Measurements from ENCODE around the gene LRIT3. TPM values are rescaled to one million over a fixed set of nuclear protein-coding genes. Genes with fewer than 3 reads are reported as not detected.
"Not testable (repeated sequence)": the region's sequence is repeated elsewhere in the genome, so short reads cannot be mapped to it uniquely, and the experiment has no call there.

The LRIT3 gene
- total RNA-seq, 3 donors from 2014 or later = 0.08 to 0.19 (median 0.11) TPM

GRCh38 chr4:109821185-109821584 lies 26.7 kb upstream of the LRIT3 start:
- H3K9me3 Mint-ChIP-seq = no peaks in the 10 kb centered on the region
- H3K36me3 Mint-ChIP-seq (ENCODE audit: insufficient read depth) = peaks cover 54% of the 10 kb centered on the region
- peak; percentile 46 to 53 for ATAC-seq
- no peaks in the 10 kb centered on the region for H3K27me3 Mint-ChIP-seq (ENCODE audit: low read depth)
- DNase-seq = no peak
- H3K4me3 Mint-ChIP-seq = peak overlapping the region; percentile 17
- peaks cover 48% of the 10 kb centered on the region for H3K4me1 Mint-ChIP-seq (ENCODE audit: low read depth)

- Mint-ChIP-seq H3K27me3 (ENCODE audit: low read depth) (no peaks in the 10 kb centered on the region), H3K4me1 (ENCODE audit: low read depth) (peaks cover 4% of the 10 kb centered on the region), H3K36me3 (ENCODE audit: insufficient read depth) (peaks cover 20% of the 10 kb centered on the region), H3K9me3 (no peaks in the 10 kb centered on the region), H3K4me3 (no peak overlapping the region)
- DNase-seq (no peak), ATAC-seq (no peak)
Measured at GRCh38 chr4:109826719-109827118, 21.2 kb upstream of the LRIT3 start.

GRCh38 chr4:109827672-109828071 lies 20.2 kb upstream of the LRIT3 start, which contains the start of gene RRH:
TSS of gene RRH (plus strand) at chr4:109827972. CDS start at chr4:109828028, 56 bp downstream.
- Mint-ChIP-seq H3K27me3 (ENCODE audit: low read depth) (no peaks in the 10 kb centered on the region), H3K9me3 (no peaks in the 10 kb centered on the region), H3K4me1 (ENCODE audit: low read depth) (peaks cover 3% of the 10 kb centered on the region), H3K36me3 (ENCODE audit: insufficient read depth) (peaks cover 16% of the 10 kb centered on the region), H3K4me3 (no peak within 1 kb of the TSS)
- no peak for ATAC-seq
- DNase-seq = no peak

- DNase-seq = no peak
Measured at GRCh38 chr4:109833756-109834155, 14.2 kb upstream of the LRIT3 start.

GRCh38 chr4:109836985-109837384 lies 10.9 kb upstream of the LRIT3 start:
- Mint-ChIP-seq H3K36me3 (ENCODE audit: insufficient read depth) (peaks cover 15% of the 10 kb centered on the region), H3K4me1 (ENCODE audit: low read depth) (no peaks in the 10 kb centered on the region), H3K4me3 (no peak overlapping the region), H3K9me3 (no peaks in the 10 kb centered on the region), H3K27me3 (ENCODE audit: low read depth) (no peaks in the 10 kb centered on the region)
- ATAC-seq (no peak), DNase-seq (no peak)

More at GRCh38 chr4:109833756-109834155, 14.2 kb upstream of the LRIT3 start:
- Mint-ChIP-seq H3K4me1 (ENCODE audit: low read depth) (no peaks in the 10 kb centered on the region), H3K9me3 (no peaks in the 10 kb centered on the region), H3K36me3 (ENCODE audit: insufficient read depth) (peaks cover 15% of the 10 kb centered on the region), H3K4me3 (no peak overlapping the region), H3K27me3 (ENCODE audit: low read depth) (no peaks in the 10 kb centered on the region)
- ATAC-seq = no peak

GRCh38 chr4:109846395-109847098 lies 1.4 kb upstream of the LRIT3 start:
- no peaks in the 10 kb centered on the region for H3K27me3 Mint-ChIP-seq (ENCODE audit: low read depth)
- ATAC-seq = no peak
- DNase-seq = no peak
- no peak overlapping the region for H3K4me3 Mint-ChIP-seq
- no peaks in the 10 kb centered on the region for H3K4me1 Mint-ChIP-seq (ENCODE audit: low read depth)
- no peaks in the 10 kb centered on the region for H3K9me3 Mint-ChIP-seq
- H3K36me3 Mint-ChIP-seq (ENCODE audit: insufficient read depth) = no peaks in the 10 kb centered on the region

GRCh38 chr4:109848501-109848900 lies 594 bp downstream of the LRIT3 start:
- Mint-ChIP-seq H3K27me3 (ENCODE audit: low read depth) (no peaks in the 10 kb centered on the region), H3K4me1 (ENCODE audit: low read depth) (peaks cover 6% of the 10 kb centered on the region), H3K4me3 (no peak overlapping the region), H3K36me3 (ENCODE audit: insufficient read depth) (peaks cover 7% of the 10 kb centered on the region), H3K9me3 (no peaks in the 10 kb centered on the region)
- DNase-seq (no peak), ATAC-seq (no peak)

- no peaks in the 10 kb centered on the region for H3K27me3 Mint-ChIP-seq (ENCODE audit: low read depth)
- peaks cover 6% of the 10 kb centered on the region for H3K4me1 Mint-ChIP-seq (ENCODE audit: low read depth)
- no peak for ATAC-seq
- H3K9me3 Mint-ChIP-seq = no peaks in the 10 kb centered on the region
- no peak for DNase-seq
- H3K4me3 Mint-ChIP-seq = no peak overlapping the region
- peaks cover 11% of the 10 kb centered on the region for H3K36me3 Mint-ChIP-seq (ENCODE audit: insufficient read depth)
Measured at GRCh38 chr4:109850601-109851000, 2.7 kb downstream of the LRIT3 start.

GRCh38 chr4:109859426-109860300 lies 11.8 kb downstream of the LRIT3 start:
- H3K27me3 Mint-ChIP-seq (ENCODE audit: low read depth); H3K4me1 Mint-ChIP-seq (ENCODE audit: low read depth); ATAC-seq; H3K4me3 Mint-ChIP-seq; DNase-seq: not testable (repeated sequence)
- Mint-ChIP-seq H3K9me3 (peaks cover 22% of the 10 kb centered on the region), H3K36me3 (ENCODE audit: insufficient read depth) (peaks cover 11% of the 10 kb centered on the region)

GRCh38 chr4:109861271-109861670 lies 13.4 kb downstream of the LRIT3 start:
- Mint-ChIP-seq H3K36me3 (ENCODE audit: insufficient read depth) (peaks cover 9% of the 10 kb centered on the region), H3K9me3 (peaks cover 22% of the 10 kb centered on the region), H3K4me3 (no peak overlapping the region), H3K4me1 (ENCODE audit: low read depth) (no peaks in the 10 kb centered on the region), H3K27me3 (ENCODE audit: low read depth) (no peaks in the 10 kb centered on the region)
- ATAC-seq (no peak), DNase-seq (no peak)

GRCh38 chr4:109861916-109862511 lies 14.1 kb downstream of the LRIT3 start:
- no peak for DNase-seq
- peaks cover 8% of the 10 kb centered on the region for H3K36me3 Mint-ChIP-seq (ENCODE audit: insufficient read depth)
- H3K9me3 Mint-ChIP-seq = peaks cover 22% of the 10 kb centered on the region
- no peaks in the 10 kb centered on the region for H3K4me1 Mint-ChIP-seq (ENCODE audit: low read depth)
- no peaks in the 10 kb centered on the region for H3K27me3 Mint-ChIP-seq (ENCODE audit: low read depth)
- no peak overlapping the region for H3K4me3 Mint-ChIP-seq
- no peak for ATAC-seq

GRCh38 chr4:109864134-109864533 lies 16.2 kb downstream of the LRIT3 start:
- no peak for ATAC-seq
- Mint-ChIP-seq H3K9me3 (peaks cover 18% of the 10 kb centered on the region), H3K27me3 (ENCODE audit: low read depth) (no peaks in the 10 kb centered on the region), H3K36me3 (ENCODE audit: insufficient read depth) (peaks cover 7% of the 10 kb centered on the region), H3K4me1 (ENCODE audit: low read depth) (no peaks in the 10 kb centered on the region), H3K4me3 (no peak overlapping the region)
- DNase-seq = no peak

GRCh38 chr4:109870061-109870460 lies 22.2 kb downstream of the LRIT3 start:
- Mint-ChIP-seq H3K4me3 (no peak overlapping the region), H3K36me3 (ENCODE audit: insufficient read depth) (peaks cover 13% of the 10 kb centered on the region), H3K4me1 (ENCODE audit: low read depth) (no peaks in the 10 kb centered on the region), H3K9me3 (no peaks in the 10 kb centered on the region), H3K27me3 (ENCODE audit: low read depth) (no peaks in the 10 kb centered on the region)
- no peak for ATAC-seq
- DNase-seq = no peak

- H3K36me3 Mint-ChIP-seq (ENCODE audit: insufficient read depth) = peaks cover 11% of the 10 kb centered on the region
- H3K4me1 Mint-ChIP-seq (ENCODE audit: low read depth) = no peaks in the 10 kb centered on the region
- H3K27me3 Mint-ChIP-seq (ENCODE audit: low read depth) = peaks cover 2% of the 10 kb centered on the region
- H3K4me3 Mint-ChIP-seq = no peak overlapping the region
- no peak for ATAC-seq
- DNase-seq = no peak
- H3K9me3 Mint-ChIP-seq = no peaks in the 10 kb centered on the region
Measured at GRCh38 chr4:109872065-109872464, 24.2 kb downstream of the LRIT3 start.

All from activated T-cell treated with anti-CD3 and anti-CD28 coated beads, Interleukin-2, amount 50 U/mL, for 4 hours (primary cell).